Measurements from ENCODE around the gene RPL41.

DNA sequence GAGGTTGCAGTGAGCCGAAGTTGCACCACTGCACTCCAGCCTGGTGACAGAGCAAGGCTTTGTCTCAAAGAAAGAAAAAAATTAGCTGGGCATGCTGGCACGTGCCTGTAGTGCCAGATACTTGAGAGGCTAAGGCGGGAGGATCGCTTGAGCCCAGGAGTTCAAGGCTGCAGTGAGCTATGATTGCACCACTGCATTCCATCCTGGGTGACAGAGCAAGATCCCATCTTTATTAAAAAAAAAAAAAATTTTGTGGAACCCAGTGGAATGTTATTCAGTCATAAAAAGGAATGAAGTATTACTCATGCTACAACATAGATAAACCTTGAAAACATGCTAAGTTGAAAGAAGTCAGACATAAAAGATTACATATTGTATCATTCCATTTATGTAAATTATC, 44.8 kb upstream of the RPL41 start:
- no peak for TF ChIP-seq POLR2A (IDR thresholded peaks at IDR 0.05)
- TF ChIP-seq CTCF (IDR thresholded peaks at IDR 0.05) = no peak

All from heart left ventricle (tissue), 13 donors.